ENCODE measurements around the gene PDE3A.

The PDE3A gene

DNA sequence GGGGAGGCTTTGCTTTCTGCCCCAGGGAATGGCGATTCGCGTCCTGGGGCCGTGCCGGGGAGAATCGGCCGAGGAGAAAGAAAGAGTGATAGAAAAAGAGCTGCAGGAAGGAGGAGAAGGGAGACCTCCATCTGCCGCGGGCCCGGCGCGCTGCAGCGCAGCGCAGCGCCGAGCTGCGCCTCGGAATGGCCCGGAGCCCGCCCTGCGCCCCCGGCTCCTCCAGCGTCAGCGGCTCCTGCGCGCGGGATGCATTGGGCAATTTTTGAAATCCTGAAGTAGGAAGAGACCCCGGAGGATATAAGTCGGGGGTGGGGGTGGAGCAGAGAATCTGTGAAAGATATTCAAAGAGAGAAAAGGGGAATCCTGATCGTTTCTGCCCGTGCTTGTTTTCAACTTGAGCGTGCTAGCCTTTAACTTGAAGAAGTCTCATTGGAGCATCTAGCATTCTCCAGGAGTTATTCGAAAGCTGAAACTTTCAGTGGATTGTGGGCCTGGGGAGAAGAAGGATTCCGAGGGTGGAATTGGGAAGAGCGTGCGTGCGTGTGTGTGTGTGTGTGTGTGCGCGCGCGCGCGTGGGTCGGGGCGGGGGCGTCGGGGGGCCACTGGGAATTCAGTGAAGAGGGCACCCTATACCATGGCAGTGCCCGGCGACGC is 441 bp downstream of the PDE3A start:
- TF ChIP-seq, protein P1, sequence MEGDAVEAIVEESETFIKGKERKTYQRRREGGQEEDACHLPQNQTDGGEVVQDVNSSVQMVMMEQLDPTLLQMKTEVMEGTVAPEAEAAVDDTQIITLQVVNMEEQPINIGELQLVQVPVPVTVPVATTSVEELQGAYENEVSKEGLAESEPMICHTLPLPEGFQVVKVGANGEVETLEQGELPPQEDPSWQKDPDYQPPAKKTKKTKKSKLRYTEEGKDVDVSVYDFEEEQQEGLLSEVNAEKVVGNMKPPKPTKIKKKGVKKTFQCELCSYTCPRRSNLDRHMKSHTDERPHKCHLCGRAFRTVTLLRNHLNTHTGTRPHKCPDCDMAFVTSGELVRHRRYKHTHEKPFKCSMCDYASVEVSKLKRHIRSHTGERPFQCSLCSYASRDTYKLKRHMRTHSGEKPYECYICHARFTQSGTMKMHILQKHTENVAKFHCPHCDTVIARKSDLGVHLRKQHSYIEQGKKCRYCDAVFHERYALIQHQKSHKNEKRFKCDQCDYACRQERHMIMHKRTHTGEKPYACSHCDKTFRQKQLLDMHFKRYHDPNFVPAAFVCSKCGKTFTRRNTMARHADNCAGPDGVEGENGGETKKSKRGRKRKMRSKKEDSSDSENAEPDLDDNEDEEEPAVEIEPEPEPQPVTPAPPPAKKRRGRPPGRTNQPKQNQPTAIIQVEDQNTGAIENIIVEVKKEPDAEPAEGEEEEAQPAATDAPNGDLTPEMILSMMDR (IDR thresholded peaks at IDR 0.05), result no peak

DNA sequence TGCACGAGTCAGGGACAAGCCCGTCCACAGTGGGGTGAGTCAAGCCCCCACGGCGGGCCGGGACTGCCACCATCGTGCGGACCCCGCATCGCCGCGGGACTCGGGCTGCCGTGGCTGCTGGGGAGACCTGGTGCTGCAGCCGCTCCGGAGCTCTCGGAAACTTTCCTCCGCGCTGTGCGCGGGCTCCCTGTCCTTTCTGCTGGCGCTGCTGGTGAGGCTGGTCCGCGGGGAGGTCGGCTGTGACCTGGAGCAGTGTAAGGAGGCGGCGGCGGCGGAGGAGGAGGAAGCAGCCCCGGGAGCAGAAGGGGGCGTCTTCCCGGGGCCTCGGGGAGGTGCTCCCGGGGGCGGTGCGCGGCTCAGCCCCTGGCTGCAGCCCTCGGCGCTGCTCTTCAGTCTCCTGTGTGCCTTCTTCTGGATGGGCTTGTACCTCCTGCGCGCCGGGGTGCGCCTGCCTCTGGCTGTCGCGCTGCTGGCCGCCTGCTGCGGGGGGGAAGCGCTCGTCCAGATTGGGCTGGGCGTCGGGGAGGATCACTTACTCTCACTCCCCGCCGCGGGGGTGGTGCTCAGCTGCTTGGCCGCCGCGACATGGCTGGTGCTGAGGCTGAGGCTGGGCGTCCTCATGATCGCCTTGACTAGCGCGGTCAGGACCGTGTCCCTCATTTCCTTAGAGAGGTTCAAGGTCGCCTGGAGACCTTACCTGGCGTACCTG is 1.1 kb downstream of the PDE3A start:
- TF ChIP-seq, protein P1 (IDR thresholded peaks at IDR 0.05), result no peak

DNA sequence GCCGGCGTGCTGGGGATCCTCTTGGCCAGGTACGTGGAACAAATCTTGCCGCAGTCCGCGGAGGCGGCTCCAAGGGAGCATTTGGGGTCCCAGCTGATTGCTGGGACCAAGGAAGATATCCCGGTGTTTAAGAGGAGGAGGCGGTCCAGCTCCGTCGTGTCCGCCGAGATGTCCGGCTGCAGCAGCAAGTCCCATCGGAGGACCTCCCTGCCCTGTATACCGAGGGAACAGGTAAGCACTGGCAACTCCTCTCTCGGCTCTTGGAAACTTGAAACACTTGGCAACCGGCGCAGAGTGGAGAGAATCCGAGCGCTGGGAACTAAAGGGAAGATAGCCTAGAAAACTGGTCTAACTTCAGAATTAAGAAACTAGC is 1.7 kb downstream of the PDE3A start:
- TF ChIP-seq, protein P1 (IDR thresholded peaks at IDR 0.05), result no peak

DNA sequence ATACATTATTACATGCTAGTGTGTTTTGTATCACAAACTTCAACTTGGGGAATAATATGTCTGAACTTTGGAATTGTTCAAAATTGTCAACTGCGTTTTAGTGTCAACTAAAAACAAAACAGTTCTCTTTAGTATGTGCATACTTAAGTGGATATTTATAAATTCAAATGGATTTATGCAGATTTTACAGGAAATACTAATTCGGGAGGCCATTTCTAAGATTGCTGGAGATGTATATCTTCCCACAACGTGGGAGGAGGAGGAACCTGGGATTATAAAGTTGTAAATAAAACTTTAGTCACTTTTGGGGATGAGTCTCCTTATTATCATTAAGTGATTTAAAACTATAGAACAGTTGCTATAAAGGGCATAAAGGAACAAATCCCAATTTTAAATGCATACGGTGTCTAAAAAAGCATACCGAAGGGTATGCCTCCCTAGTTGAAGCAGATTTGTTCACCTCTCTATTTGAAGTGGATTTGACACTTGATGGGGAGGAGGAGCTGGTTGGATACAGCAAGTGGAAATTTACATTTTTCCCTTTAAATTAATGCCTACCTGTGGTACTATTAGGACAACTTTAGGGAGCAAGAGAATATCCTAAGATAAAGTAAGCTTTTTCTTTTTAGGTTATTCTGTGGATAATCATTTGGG is 2.7 kb downstream of the PDE3A start:
- TF ChIP-seq, protein P1 (IDR thresholded peaks at IDR 0.05), result no peak

DNA sequence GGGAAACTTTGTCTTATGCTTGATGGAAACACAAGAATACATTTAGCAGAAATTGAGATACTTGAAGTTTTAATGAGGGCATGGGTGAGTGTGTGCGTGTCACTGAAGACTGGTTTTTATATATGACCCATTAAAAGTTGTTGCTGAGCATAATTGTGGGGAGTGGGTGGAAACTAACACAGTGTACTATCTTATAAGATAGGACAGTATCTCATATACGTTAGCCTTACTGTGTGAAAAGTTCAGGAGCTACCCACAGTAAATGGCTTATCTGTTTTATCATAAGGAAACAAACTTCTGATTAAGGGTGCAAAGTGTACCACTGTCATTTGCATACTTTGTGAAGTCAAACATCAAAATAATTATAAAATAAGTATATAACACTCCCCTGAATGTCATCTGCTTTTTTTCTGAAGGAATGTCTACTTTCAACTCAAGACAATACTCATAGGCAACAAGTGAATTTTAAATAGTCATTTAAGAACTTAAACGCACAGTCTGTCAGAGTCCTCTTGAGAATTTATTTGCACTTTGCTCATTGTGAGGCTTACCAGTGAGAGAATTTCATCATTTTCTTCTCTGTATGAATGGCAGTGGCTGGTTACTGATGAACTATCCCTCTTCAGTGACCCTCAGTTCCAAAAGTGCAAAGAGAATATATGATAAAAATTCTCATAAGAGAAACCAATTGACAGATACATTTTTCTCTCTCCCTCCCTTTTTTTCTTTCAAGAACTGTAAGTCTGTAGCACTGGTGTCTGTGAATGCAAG is 4.2 kb downstream of the PDE3A start:
- TF ChIP-seq, protein P1 (IDR thresholded peaks at IDR 0.05), result no peak

DNA sequence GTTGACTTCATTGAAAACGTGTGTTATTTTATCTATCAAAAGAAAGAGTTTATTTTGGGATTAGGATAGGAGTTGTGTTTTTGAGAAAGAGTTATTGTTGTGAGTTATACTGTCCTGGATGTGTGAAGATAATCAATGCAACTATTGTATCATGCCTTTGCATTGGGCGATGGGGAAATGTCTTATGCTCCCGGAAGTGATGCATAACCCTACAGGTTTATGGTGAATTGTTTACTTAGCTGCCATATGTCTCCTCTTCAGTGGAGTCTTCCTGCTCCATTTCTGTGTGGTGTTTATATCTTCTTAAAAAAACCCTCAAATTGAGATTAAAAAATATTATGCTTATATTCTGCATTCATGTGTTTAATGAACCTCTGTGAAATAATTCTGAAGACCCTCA is 6.5 kb downstream of the PDE3A start:
- TF ChIP-seq, protein P1 (IDR thresholded peaks at IDR 0.05), result no peak

DNA sequence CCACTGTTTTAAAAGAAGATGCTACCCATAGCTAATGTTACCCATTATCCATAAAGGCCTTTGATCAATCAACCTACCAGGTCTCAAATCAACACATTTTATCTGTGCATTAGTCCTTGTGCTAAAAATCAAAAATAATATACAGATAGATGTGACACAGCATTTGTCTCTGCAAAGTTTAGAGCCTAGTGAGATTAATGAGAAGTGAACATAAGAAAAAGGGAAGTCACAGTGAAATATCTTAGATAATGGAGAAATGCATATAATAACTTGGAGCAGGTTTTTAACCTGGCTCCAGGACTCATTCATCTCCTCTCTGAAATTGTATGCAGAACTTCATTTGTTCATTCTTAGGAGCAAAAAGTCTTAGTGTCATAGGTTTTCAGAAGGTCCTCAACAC is 7.2 kb downstream of the PDE3A start:
- TF ChIP-seq, protein P1 (IDR thresholded peaks at IDR 0.05), result no peak

Measured in LNCAP (cell line).